Smooth muscle cell (in vitro differentiated cells): ENCODE results near the gene RELA. TPM values are rescaled to one million over a fixed set of nuclear protein-coding genes. Genes with fewer than 3 reads are reported as not detected.

Experiments used
- DNase-seq: peaks from one replicate; lab custom pipeline; 2025; ENCODE audit not compliant: unreplicated experiment; lab: John Stamatoyannopoulos, UW
- H2AFZ ChIP-seq: fragments of 200-600 bp; sonication (generic); 2 replicates; pipeline ENCODE4 v1.6.0; 2016; ENCODE audit warnings: antibody characterized with exemption, low read depth, mild to moderate bottlenecking
- H3F3A ChIP-seq: fragments of 200-600 bp; sonication (generic); 2 replicates; pipeline ENCODE4 v1.6.0; 2017; ENCODE audit warnings: antibody characterized with exemption, low read depth
- H3K27ac ChIP-seq: fragments of 200-600 bp; sonication (generic); 2 replicates; pipeline ENCODE4 v1.5.1; 2016; ENCODE audit warnings: low read depth, mild to moderate bottlenecking
- H3K27me3 ChIP-seq: fragments of 200-600 bp; sonication (generic); 2 replicates; pipeline ENCODE4 v1.6.1; 2016; ENCODE audit warnings: low read depth, mild to moderate bottlenecking
- H3K36me3 ChIP-seq: fragments of 200-600 bp; sonication (generic); 2 replicates; pipeline ENCODE4 v1.5.1; 2016; ENCODE audit warnings: low read depth
- H3K4me1 ChIP-seq: fragments of 200-600 bp; sonication (generic); 2 replicates; pipeline ENCODE4 v1.5.1; 2016; ENCODE audit warnings: low read depth
- H3K4me2 ChIP-seq: fragments of 200-600 bp; sonication (generic); 2 replicates; pipeline ENCODE4 v1.6.0; 2016; ENCODE audit warnings: mild to moderate bottlenecking
- H3K4me3 ChIP-seq: fragments of 200-600 bp; sonication (generic); 2 replicates; pipeline ENCODE4 v1.5.1; 2016; ENCODE audit warnings: mild to moderate bottlenecking
- H3K79me2 ChIP-seq: fragments of 200-600 bp; sonication (generic); 2 replicates; pipeline ENCODE4 v1.6.0; 2016; ENCODE audit warnings: low read depth, mild to moderate bottlenecking
- H3K9ac ChIP-seq: fragments of 200-600 bp; sonication (generic); 2 replicates; pipeline ENCODE4 v1.6.0; 2016; ENCODE audit warnings: low read depth
- H3K9me3 ChIP-seq: fragments of 200-600 bp; sonication (generic); replicated peaks from 2 replicates; pipeline ENCODE4 v1.5.1; 2016; ENCODE audit warnings: low read depth
- H4K20me1 ChIP-seq: fragments of 200-600 bp; sonication (generic); 2 replicates; pipeline ENCODE4 v1.6.0; 2016; ENCODE audit warnings: low read depth
- CTCF ChIP-seq: fragments of 200-600 bp; sonication (generic); IDR thresholded peaks from 2 replicates; pipeline ENCODE4 v1.5.1; 2017; ENCODE audit warnings: borderline replicate concordance, mild to moderate bottlenecking, antibody characterized with exemption; ENCODE audit not compliant: insufficient read depth, poor library complexity, severe bottlenecking
- WGBS: methylation state at CpG from one replicate; pipeline ENCODE4 v1.1.7; 2016; ENCODE audit warnings: low lambda C conversion rate; 5-methylcytosine and 5-hydroxymethylcytosine counted together
- polyA plus RNA-seq: library from polyadenylated mRNA; unstranded; fragments of >200 nt; fragmentation: Nextera tagmentation; extraction: Ambion mirVana; gene quantifications from 2 replicates; pipeline ENCODE4 v1.2.1, GENCODE V29; 2016
- total RNA-seq: library from RNA; depleted of rRNA; stranded (reverse); fragments of >200 nt; gene quantifications from 2 replicates; pipeline ENCODE4 v1.2.3, GENCODE V29; 2014

The RELA gene
- total and polyA plus RNA-seq, 2 experiments from 2014 or later = 41.7 to 82.8 TPM

- TF ChIP-seq CTCF = no peak
- H3F3A ChIP-seq = no peaks in the 10 kb centered on the region
- H3K4me3 ChIP-seq = no peak overlapping the region
- no peak overlapping the region for H3K4me2 ChIP-seq
- no peak overlapping the region for H2AFZ ChIP-seq
- no peaks in the 10 kb centered on the region for H4K20me1 ChIP-seq
- no peak for DNase-seq
- H3K4me1 ChIP-seq = no peaks in the 10 kb centered on the region
- no peaks in the 10 kb centered on the region for H3K9me3 ChIP-seq
- H3K9ac ChIP-seq = no peak overlapping the region
- H3K27ac ChIP-seq = no peak overlapping the region
- no peaks in the 10 kb centered on the region for H3K79me2 ChIP-seq
- H3K27me3 ChIP-seq = no peaks in the 10 kb centered on the region
- WGBS = 97% methylated on average over 18 of the region's 30 CpGs
- H3K36me3 ChIP-seq = no peaks in the 10 kb centered on the region
These were observed 37.6 kb downstream of the RELA start for GRCh38 chr11:65624931-65625627.

- Histone ChIP-seq H3K4me3 (no peak overlapping the region), H3K9me3 (no peaks in the 10 kb centered on the region), H4K20me1 (no peaks in the 10 kb centered on the region), H3K9ac (no peak overlapping the region), H3K4me1 (no peaks in the 10 kb centered on the region), H3K27ac (no peak overlapping the region), H3K79me2 (no peaks in the 10 kb centered on the region), H3K27me3 (no peaks in the 10 kb centered on the region), H3K36me3 (no peaks in the 10 kb centered on the region), H2AFZ (no peak overlapping the region), H3F3A (no peaks in the 10 kb centered on the region), H3K4me2 (no peak overlapping the region)
- no peak for TF ChIP-seq CTCF
- 95% methylated on average over 25 of the region's 25 CpGs for WGBS
- no peak for DNase-seq
These were observed 38.7 kb downstream of the RELA start for GRCh38 chr11:65623852-65624616.

- Histone ChIP-seq H4K20me1 (no peaks in the 10 kb centered on the region), H3K9ac (no peak overlapping the region), H3K27ac (no peak overlapping the region), H3K27me3 (no peaks in the 10 kb centered on the region), H3K4me2 (no peak overlapping the region), H3K4me1 (no peaks in the 10 kb centered on the region), H3K4me3 (no peak overlapping the region), H3K79me2 (peaks cover under 1% of the 10 kb centered on the region), H2AFZ (no peak overlapping the region), H3F3A (no peaks in the 10 kb centered on the region), H3K36me3 (no peaks in the 10 kb centered on the region), H3K9me3 (no peaks in the 10 kb centered on the region)
- WGBS = 98% methylated on average over 14 of the region's 14 CpGs
- TF ChIP-seq CTCF = no peak
- no peak for DNase-seq
These were observed 39.5 kb downstream of the RELA start for GRCh38 chr11:65623177-65623576.
